HFFc6 (cell line): Measurements from ENCODE around the gene TP53TG3. TPM values are rescaled to one million over a fixed set of nuclear protein-coding genes. Genes with fewer than 3 reads are reported as not detected.
"Not testable (repeated sequence)": the region's sequence is repeated elsewhere in the genome, so short reads cannot be mapped to it uniquely, and the experiment has no call there.

Source experiments
- DNase-seq: peaks from one replicate; pipeline ENCODE4 v3.0.0-alpha.2; 2018
- H3K27ac Mint-ChIP-seq: 2 replicates; pipeline ENCODE4 v1.8.0; 2020; ENCODE audit warnings: mild to moderate bottlenecking, mixed read lengths
- H3K27me3 Mint-ChIP-seq: 2 replicates; pipeline ENCODE4 v1.8.0; 2021; ENCODE audit warnings: mild to moderate bottlenecking, moderate library complexity, mixed read lengths; ENCODE audit not compliant: insufficient read depth
- H3K36me3 Mint-ChIP-seq: 2 replicates; pipeline ENCODE4 v1.8.0; 2021; ENCODE audit warnings: low read depth, mixed read lengths
- H3K4me1 Mint-ChIP-seq: 2 replicates; pipeline ENCODE4 v1.8.0; 2020; ENCODE audit warnings: low read depth, mixed read lengths
- H3K4me3 Mint-ChIP-seq: 2 replicates; pipeline ENCODE4 v1.8.0; 2020; ENCODE audit warnings: mild to moderate bottlenecking, moderate library complexity, mixed read lengths
- H3K9me3 Mint-ChIP-seq: 2 replicates; pipeline ENCODE4 v1.8.0; 2020; ENCODE audit warnings: mild to moderate bottlenecking, mixed read lengths
- long read RNA-seq: library from polyadenylated mRNA; unstranded; transcript quantifications from one replicate; pipeline ENCODE4 v2.0.0, GENCODE V29; 2019
- total RNA-seq, 6 experiments: library from RNA; stranded (reverse); fragmentation: NEBNext Ultra II Directional; extraction: Animal tissue kit (Norgen Biotek cat#: 25700); gene quantifications; 2 replicates in 1 of 6; 3 replicates in 5 of 6; pipeline ENCODE4 v1.2.3, GENCODE V29; 2021

TP53TG3 gene, protein sequence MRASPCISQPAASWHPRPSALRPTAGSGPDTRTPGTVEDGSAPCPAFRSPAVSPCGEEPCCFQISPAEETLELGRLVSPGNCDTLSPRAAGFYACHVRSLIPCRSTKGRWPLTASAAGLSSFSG
- total RNA-seq: under 1 TPM in 1 of 6 experiments, not detected in 5; 0.29 TPM
- long read RNA-seq: 0 reads

DNA sequence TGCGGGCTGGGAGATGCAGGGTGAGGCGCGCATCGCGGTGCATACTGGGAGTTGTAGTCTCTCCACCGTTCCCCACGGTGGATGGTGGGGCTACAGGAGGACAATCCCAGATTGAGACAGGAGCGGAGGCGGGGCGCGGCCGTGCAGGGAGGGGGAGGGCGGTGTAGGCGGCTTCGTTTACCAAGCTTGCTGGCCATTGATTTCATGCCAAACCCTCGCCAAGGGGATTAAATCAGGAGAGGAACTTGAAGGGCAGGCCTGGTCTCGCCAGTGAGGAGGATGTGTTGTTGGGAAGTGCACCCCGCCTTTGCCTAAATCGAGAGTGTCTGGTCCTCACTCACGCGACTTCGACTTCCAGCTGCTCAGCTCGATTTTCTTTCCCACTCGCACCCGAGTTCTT lies at the start of gene TP53TG3:
Gene TP53TG3, minus strand, starts transcription at position 101 of the 400 bp plus-strand sequence. Its CDS starts 68 bp downstream, at position 33.
- not testable (repeated sequence) for H3K9me3 Mint-ChIP-seq, H3K4me3 Mint-ChIP-seq, H3K4me1 Mint-ChIP-seq, H3K27ac Mint-ChIP-seq, H3K36me3 Mint-ChIP-seq, H3K27me3 Mint-ChIP-seq, DNase-seq

DNA sequence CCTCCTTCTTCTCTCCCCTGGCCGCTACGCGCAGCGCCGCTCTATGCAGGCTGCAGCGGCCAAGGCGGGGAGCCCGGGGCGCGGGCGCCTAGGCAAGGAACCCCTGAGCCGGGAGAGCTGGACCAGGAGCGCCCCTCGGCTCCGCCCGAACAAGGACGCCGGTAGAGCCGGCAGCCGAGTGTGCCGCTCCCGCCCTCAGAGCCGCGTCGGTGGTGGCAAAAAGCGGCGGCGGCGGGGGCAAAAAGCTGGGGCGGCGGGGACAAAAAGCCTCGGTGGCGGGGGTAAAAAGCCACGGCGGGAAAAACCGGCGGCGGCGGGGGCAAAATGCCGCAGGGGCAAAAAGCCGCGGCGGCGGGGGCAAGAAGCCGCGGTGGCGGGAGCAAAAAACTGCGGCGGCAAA lies 25.1 kb downstream of the TP53TG3 start:
- not testable (repeated sequence) for H3K4me3 Mint-ChIP-seq, H3K27me3 Mint-ChIP-seq, H3K27ac Mint-ChIP-seq, H3K9me3 Mint-ChIP-seq, H3K4me1 Mint-ChIP-seq, H3K36me3 Mint-ChIP-seq, DNase-seq

DNA sequence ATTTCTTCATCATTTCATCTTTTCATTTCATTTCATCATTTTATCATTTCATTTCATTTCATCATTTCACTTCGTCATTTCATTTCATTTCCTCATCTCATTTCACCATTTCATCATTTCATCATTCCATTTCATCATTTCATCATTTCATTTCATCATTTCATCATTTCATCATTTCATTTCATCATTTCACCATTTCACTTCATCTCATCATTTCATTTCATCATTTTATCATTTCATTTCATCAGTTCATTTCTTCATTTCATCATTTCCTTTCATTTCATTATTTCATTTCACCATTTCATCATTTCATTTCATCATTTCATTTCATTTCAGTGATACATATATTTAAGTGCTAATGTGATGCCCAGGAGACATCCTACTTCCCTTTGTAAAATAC lies 28.4 kb downstream of the TP53TG3 start:
- Mint-ChIP-seq H3K9me3 (peaks cover 23% of the 10 kb centered on the region), H3K36me3 (peaks cover 11% of the 10 kb centered on the region)
- H3K27me3 Mint-ChIP-seq, DNase-seq, H3K4me3 Mint-ChIP-seq, H3K4me1 Mint-ChIP-seq, H3K27ac Mint-ChIP-seq: not testable (repeated sequence)

DNA sequence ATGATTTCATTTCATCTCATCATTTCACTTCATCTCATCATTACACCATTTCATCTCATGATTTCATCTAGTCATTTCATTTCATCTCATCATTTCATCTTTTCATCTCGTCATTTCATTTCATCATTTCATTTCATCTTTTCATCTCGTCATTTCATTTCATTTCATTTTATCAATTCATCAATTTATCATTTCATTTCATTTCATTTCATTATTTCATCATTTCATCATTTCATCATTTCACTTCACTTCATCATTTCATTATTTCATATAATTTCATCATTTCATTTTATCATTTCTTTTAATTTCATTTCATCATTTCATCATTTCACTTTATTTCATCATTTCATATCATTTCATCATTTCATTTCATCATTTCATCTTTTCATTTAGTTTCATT lies 29.2 kb downstream of the TP53TG3 start:
- H3K36me3 Mint-ChIP-seq: peaks cover 11% of the 10 kb centered on the region
- H3K4me3 Mint-ChIP-seq, H3K27me3 Mint-ChIP-seq, H3K4me1 Mint-ChIP-seq, DNase-seq, H3K27ac Mint-ChIP-seq: not testable (repeated sequence)
- peaks cover 23% of the 10 kb centered on the region for H3K9me3 Mint-ChIP-seq

DNA sequence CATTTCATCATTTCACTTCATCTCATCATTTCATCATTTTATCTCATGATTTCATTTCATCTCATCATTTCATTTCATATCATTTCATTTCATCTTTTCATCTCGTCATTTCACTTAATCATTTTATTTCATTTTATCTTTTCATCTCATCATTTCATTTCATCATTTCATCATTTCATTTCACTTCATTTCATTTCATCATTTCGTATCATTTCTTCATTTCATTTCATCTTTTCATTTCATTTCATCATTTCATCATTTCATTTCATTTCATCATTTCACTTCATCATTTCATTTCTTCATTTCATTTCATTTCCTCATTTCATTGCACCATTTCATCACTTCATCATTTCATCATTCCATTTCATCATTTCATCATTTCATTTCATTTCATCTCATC lies 29.8 kb downstream of the TP53TG3 start:
- Mint-ChIP-seq H3K9me3 (peaks cover 23% of the 10 kb centered on the region), H3K36me3 (peaks cover 11% of the 10 kb centered on the region)
- not testable (repeated sequence) for H3K4me1 Mint-ChIP-seq, H3K27me3 Mint-ChIP-seq, H3K4me3 Mint-ChIP-seq, DNase-seq, H3K27ac Mint-ChIP-seq

DNA sequence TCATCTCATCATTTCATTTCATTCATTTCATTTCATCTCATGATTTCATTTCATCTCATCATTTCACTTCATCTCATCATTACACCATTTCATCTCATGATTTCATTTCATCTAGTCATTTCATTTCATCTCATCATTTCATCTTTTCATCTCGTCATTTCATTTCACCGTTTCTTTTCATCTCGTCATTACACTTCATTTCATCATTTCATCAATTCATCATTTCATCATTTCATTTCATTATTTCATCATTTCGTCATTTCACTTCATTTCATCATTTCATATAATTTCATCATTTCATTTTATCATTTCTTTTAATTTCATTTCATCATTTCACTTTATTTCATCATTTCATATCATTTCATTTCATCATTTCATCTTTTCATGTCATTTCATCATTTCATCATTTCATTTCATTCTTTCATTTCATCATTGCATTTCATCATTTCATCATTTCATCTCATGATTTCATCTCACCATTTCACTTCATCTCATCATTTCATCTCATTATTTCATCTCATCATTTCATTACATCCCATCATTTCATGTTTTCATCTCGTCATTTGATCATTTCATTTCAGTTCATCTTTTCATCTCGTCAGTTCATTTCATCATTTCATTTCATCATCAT lies 30.6 kb downstream of the TP53TG3 start:
- DNase-seq, H3K4me1 Mint-ChIP-seq, H3K27ac Mint-ChIP-seq, H3K4me3 Mint-ChIP-seq, H3K27me3 Mint-ChIP-seq: not testable (repeated sequence)
- H3K36me3 Mint-ChIP-seq: peaks cover 11% of the 10 kb centered on the region
- H3K9me3 Mint-ChIP-seq: peaks cover 23% of the 10 kb centered on the region

DNA sequence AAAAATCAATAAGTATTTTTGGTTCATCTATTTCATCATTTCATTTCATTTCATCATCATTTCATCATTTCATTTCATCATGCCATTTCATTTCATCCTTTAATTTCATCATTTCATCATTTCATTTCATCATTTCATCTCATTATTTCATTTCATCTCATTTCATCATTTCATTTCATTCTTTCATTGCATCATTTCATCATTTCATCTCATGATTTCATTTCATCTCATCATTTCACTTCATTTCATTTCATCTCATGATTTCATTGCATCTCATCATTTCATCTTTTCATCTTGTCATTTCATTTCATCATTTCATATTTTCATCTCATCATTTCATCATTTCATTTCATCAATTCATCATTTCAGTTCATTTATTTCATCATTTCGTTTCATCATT lies 31.2 kb downstream of the TP53TG3 start:
- not testable (repeated sequence) for H3K4me3 Mint-ChIP-seq, H3K4me1 Mint-ChIP-seq, H3K27ac Mint-ChIP-seq, H3K27me3 Mint-ChIP-seq, DNase-seq
- H3K36me3 Mint-ChIP-seq: peaks cover 11% of the 10 kb centered on the region
- peaks cover 23% of the 10 kb centered on the region for H3K9me3 Mint-ChIP-seq

DNA sequence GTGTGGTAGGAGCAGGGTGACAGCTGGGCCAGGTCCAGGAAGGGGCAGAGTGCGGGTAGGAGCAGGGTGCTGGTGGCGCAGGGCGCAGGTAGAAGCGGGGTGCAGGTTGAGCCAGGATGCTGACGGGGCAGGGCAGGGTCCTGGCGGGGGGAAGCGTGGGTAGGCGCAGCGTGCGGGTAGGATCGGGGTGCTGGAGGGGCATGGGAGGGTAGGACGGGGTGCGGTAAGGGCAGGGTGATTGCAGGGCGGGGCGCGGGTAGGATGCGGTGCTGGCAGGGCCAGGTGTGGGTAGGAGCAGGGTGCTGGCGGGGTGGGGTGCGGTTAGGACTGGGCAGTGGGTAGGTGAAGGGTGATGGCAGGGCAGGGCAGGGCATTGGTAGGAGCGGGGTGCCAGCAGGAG lies 38.4 kb downstream of the TP53TG3 start:
- H3K4me3 Mint-ChIP-seq, H3K27me3 Mint-ChIP-seq, DNase-seq, H3K9me3 Mint-ChIP-seq, H3K27ac Mint-ChIP-seq, H3K36me3 Mint-ChIP-seq, H3K4me1 Mint-ChIP-seq: not testable (repeated sequence)

DNA sequence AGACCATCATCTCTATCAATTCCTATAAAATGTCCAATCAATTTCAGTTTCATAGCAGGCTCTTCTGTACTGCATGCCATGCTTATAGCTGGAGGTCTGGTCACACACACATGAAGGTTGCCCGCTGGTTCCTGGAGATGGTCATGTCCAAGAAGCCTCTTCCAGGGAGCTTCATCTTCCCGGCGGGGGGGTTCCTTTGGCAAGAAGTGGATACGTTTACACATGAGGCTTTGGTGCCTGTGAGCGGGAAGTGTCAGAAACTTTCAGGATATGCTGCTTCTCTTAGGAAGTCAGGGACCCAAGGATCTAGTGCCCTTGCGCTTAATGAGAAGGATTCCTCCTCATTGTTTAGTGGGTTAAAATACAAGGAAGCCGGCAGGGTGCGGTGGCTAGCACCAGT lies 43.9 kb downstream of the TP53TG3 start:
- not testable (repeated sequence) for H3K4me1 Mint-ChIP-seq, H3K27me3 Mint-ChIP-seq, H3K4me3 Mint-ChIP-seq, H3K36me3 Mint-ChIP-seq, DNase-seq, H3K27ac Mint-ChIP-seq, H3K9me3 Mint-ChIP-seq
